Motor neuron (in vitro differentiated cells): ENCODE data around the gene NCAM2. TPM values are rescaled to one million over a fixed set of nuclear protein-coding genes. Genes with fewer than 3 reads are reported as not detected.

Source experiments
- ATAC-seq, 8 experiments: fragments of 200-7000 bp; cut with Tn5 transposase; replicated peaks in 6 of 8; 2 replicates each; pipeline ENCODE4 v1.8.0; 2021; ENCODE audit warnings: mild to moderate bottlenecking in 8 of 8, moderate library complexity in 8 of 8
- H3K27ac ChIP-seq, 2 donors: fragments of 250-450 bp; sonication (Bioruptor Pico); 2 replicates each; pipeline ENCODE4 v1.9.0; 2021; ENCODE audit warnings: antibody characterized with exemption in 2 of 2, mild to moderate bottlenecking in 2 of 2, moderate library complexity in 1 of 2
- H3K4me1 ChIP-seq, 2 donors: fragments of 250-450 bp; sonication (Bioruptor Pico); replicated peaks in 1 of 2; 2 replicates each; pipeline ENCODE4 v1.6.1; 2021; ENCODE audit warnings: antibody characterized with exemption in 2 of 2, mild to moderate bottlenecking in 2 of 2, moderate library complexity in 1 of 2
- H3K4me3 ChIP-seq, 5 donors: fragments of 250-450 bp; sonication (Bioruptor Pico); 2 replicates each; pipeline ENCODE4 v1.9.0; 2021; ENCODE audit warnings: antibody characterized with exemption in 5 of 5, mild to moderate bottlenecking in 5 of 5, moderate library complexity in 4 of 5
- WGBS, 10 experiments: fragments of 450-650 bp; shearing (Covaris generic); methylation state at CpG; one replicate each; pipeline ENCODE4 v1.0.0; 2022; 5-methylcytosine and 5-hydroxymethylcytosine counted together
- in situ Hi-C, 9 experiments: fragments of 400-800 bp; cut with MboI; loops; one replicate each; pipeline ENCODE4 v1.15.0; 2021; ENCODE audit warnings: low sequenced_read_pairs in 9 of 9, low pct_unique_long_range_greater_than_20kb in 2 of 9; ENCODE audit not compliant: unreplicated experiment in 9 of 9
- total RNA-seq, 8 experiments: library from RNA; unstranded; fragments of 300-600 nt; gene quantifications; 2 replicates each; pipeline versions ENCODE4 v1.2.3 to v1.2.4, GENCODE V29; 2022

The NCAM2 gene
- total RNA-seq, 8 experiments from 2014 or later = 0.35 to 15.4 (median 8.5) TPM; not detected in 1

DNA sequence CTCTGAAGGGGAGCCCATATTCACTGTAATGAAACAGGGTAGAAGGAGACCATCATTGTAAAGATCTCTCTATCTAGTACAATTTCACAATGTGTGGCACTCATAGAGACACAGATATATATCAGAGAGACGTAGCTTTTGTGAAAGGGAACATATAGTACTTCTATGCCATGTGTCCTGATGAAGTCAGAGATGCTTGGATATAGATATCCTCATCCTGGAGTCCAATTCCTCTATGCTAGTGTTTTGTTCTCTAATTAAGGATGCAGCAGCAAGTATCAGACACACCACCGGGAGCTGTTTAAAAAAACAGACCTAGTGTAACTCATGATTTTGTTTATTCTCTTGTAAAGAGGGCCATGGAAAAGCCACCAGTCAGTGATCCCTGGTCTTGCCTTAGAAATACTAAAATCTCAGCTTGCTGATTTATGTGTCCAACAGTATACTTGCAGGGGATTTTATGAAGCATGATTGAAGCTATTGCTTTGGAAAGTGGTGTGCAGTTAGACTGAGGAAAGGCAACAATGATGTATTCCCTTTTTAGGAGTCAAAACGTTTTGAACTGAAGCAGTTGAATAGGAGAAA lies 2.5 kb downstream of the NCAM2 start:
- Histone ChIP-seq H3K4me1 (peaks cover 0 to 6% of the 10 kb centered on the region in 2 donors), H3K4me3 (peak overlapping the region in 4 of 5 donors; percentile 46 to 74 (median 58)), H3K27ac (no peak overlapping the region)
- in situ Hi-C loops = loop anchor here in 3 of 9 experiments (25.0 kb wide), 2 partner anchors 112 to 1787 kb away; no protein-coding TSS in a partner anchor
- ATAC-seq = no peak
- WGBS, 10 experiments = 0 to 83% (median 35%) methylated on average over 1 to 3 of the region's 3 CpGs; no CpG with 5 or more reads in 3 of the 10 experiments

DNA sequence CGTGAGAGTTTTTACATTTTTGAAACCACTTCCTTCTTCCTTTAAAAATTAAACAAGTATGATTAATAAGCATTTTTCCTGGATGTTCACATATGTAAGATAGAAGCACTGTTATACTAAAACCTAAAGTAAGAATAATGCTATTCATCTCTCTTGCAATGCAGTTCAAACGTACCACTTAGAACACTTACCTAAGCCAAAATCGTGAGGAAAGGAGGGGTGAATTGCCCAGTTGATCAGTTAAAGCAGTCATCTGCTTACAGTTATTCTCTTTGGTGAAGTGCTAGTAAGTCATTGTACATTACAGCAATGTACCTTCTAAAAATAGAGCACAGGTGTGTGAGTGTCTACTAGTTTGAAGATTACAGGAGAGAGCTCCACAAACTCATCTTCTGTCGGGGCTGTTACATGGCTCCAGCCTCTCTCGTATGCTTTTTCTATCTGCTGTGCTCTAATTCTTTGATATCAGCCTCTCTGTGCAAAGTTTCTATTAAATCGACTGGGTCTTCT lies 3.4 kb downstream of the NCAM2 start:
- H3K4me1 ChIP-seq = peaks cover 0 to 6% of the 10 kb centered on the region in 2 donors
- ATAC-seq = no peak
- H3K4me3 ChIP-seq = peak overlapping the region in 1 of 5 donors; percentile 63
- in situ Hi-C loops = loop anchor here in 3 of 9 experiments (25.0 kb wide), 2 partner anchors 111 to 1786 kb away; no protein-coding TSS in a partner anchor
- 24 to 87% (median 71%) methylated on average over 2 to 5 of the region's 6 CpGs for WGBS, 10 experiments
- no peak overlapping the region for H3K27ac ChIP-seq

DNA sequence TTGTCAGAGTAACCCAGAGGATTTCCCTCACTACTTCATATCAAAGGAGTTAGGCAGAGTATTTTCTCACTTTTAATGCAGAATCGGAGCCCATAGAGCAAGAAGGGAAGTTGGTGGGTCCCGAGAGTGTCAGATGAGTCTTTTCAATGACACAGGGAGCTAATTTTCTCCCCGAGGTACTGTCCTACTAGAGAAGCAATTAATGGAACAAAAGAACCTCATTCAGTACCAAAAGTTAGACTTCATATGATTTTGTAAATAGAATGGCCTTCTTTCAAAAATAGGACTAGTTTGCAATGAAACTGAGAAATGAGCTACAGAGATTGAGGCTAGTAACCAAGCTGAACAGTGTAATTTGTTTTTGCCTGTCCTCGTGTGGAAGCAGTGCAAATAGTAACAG lies 3.9 kb downstream of the NCAM2 start:
- in situ Hi-C loops = loop anchor here in 3 of 9 experiments (25.0 kb wide), 2 partner anchors 110 to 1785 kb away; no protein-coding TSS in a partner anchor
- WGBS, 10 experiments = 0 to 83% (median 34%) methylated on average over 1 to 4 of the region's 4 CpGs; no CpG with 5 or more reads in 2 of the 10 experiments
- Histone ChIP-seq H3K27ac (no peak overlapping the region), H3K4me1 (peaks cover 0 to 6% of the 10 kb centered on the region in 2 donors), H3K4me3 (no peak overlapping the region)
- ATAC-seq = no peak

DNA sequence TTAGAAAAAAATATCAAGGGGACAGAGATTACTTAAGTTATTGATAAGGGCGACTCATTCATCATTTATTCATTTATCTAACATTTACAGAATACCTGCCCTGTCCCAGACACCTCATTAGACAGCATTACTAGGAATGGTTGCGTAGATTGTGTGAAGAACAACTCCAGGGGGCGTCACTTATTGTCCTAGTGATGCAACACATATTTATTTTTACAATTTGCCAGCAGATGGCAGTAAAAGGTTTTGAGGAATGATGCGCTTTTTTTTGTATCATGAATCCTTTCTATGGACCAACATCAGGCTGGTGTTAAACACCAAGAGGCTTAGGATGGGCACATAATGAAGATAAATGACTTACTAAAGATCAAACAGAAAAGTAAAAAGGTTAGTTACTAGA lies 5.5 kb downstream of the NCAM2 start:
- Histone ChIP-seq H3K4me3 (no peak overlapping the region), H3K27ac (no peak overlapping the region), H3K4me1 (peaks cover 0 to 6% of the 10 kb centered on the region in 2 donors)
- in situ Hi-C loops = loop anchor here in 3 of 9 experiments (25.0 kb wide), 2 partner anchors 109 to 1784 kb away; no protein-coding TSS in a partner anchor
- no peak for ATAC-seq
- WGBS, 10 experiments = 21 to 95% (median 69%) methylated on average over 1 to 4 of the region's 4 CpGs

DNA sequence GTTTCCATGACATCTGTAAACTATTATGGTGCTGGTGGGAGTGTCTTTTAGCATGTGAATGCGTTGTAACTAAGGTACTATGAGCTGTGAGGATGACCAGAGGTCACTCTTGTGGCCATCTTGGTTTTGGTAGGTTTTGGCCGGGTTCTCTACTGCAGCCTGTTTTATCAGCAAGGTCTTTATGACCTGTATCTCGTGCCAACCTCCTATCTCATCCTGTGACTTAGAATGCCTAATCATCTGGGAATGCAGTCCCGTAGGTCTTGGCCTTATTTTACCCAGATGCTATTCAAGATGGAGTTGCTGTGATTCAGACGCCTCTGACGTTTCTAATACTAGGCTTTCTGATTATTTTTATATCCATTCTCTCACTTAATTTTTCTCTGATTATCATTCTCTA lies 9.4 kb downstream of the NCAM2 start:
- peak in 1 of 8 experiments; percentile 20 for ATAC-seq
- H3K4me1 ChIP-seq = no peaks in the 10 kb centered on the region
- no peak overlapping the region for H3K4me3 ChIP-seq
- WGBS, 10 experiments = 3 to 100% (median 80%) methylated on average over 1 to 6 of the region's 6 CpGs; no CpG with 5 or more reads in 1 of the 10 experiments
- in situ Hi-C loops = loop anchor here in 3 of 9 experiments (25.0 kb wide), 2 partner anchors 105 to 1780 kb away; no protein-coding TSS in a partner anchor
- H3K27ac ChIP-seq = no peak overlapping the region

DNA sequence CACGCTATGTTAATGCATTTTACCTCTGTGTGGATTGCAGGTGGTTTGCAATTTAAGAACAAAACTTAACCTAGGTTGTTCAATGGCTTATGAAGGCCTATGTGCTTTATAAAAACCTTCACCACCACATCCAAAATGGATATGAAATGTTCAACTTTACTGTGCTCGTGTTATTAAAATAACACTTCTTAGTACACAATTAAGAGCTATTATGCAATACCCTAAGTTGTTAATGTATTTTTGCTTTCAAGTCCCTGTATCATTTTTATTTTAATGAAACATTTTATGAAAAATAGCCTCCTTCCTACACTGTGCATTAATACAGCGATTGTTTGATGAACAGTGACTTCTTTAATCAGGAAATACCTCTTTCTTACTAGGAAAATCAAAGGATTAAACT lies 12.0 kb downstream of the NCAM2 start:
- 4 to 93% (median 70%) methylated on average over 2 to 3 of the region's 3 CpGs for WGBS, 10 experiments
- ATAC-seq = no peak
- in situ Hi-C loops = loop anchor here in 3 of 9 experiments (25.0 kb wide), 2 partner anchors 102 to 1777 kb away; no protein-coding TSS in a partner anchor

DNA sequence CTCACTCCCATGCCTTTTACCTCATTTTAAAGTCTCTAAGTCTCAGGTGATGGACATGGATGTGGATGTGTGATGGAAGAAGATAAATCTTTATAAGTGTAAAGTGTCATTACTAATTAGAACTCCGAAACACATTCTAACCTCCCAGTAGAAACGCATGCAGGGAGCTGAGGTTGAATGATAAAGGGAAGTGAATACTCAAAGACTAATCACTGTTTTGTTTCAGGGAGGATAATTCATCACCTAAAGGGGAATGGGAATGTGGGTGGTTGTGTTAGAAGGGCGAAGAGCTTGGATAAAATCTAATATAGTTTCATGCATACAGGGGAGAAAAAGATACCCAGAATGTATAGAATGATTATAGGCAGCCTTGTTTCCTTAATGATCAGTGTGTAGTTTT lies 12.5 kb downstream of the NCAM2 start:
- no peak for ATAC-seq
- in situ Hi-C loops = loop anchor here in 3 of 9 experiments (25.0 kb wide), 2 partner anchors 102 to 1777 kb away; no protein-coding TSS in a partner anchor

More for the DNA sequence above, 12.0 kb downstream of the NCAM2 start:
- no peak overlapping the region for H3K4me3 ChIP-seq
- H3K4me1 ChIP-seq = no peaks in the 10 kb centered on the region
- H3K27ac ChIP-seq = no peak overlapping the region

DNA sequence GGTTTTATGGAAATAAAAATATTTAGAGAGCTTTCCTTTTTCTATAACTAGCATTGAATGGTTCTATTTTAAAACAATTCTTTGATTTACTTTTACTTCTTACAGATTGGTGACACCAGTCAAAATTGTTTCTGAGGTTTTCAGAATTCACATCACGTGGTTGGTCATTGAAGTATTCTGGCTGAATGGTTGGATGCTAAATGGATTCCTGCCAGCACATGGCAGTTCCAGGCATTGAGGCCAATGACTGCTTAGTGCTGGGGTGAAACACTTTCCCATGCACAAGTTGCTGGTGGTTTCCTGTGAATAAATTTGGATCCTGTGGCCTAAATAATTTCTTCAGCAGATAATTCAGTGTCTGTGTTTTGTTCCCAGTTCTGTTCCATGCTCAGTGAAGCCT lies 20.6 kb downstream of the NCAM2 start:
- in situ Hi-C loops = loop anchor here in 3 of 9 experiments (25.0 kb wide), 2 partner anchors 93 to 1768 kb away; no protein-coding TSS in a partner anchor
- peak in 2 of 8 experiments; percentile 48 to 50 for ATAC-seq

More for the DNA sequence above, 12.5 kb downstream of the NCAM2 start:
- Histone ChIP-seq H3K4me3 (no peak overlapping the region), H3K27ac (no peak overlapping the region), H3K4me1 (no peaks in the 10 kb centered on the region)
- 35 to 89% (median 55%) methylated on average over 1 to 3 of the region's 3 CpGs; no CpG with 5 or more reads in 1 of the 10 experiments for WGBS, 10 experiments

DNA sequence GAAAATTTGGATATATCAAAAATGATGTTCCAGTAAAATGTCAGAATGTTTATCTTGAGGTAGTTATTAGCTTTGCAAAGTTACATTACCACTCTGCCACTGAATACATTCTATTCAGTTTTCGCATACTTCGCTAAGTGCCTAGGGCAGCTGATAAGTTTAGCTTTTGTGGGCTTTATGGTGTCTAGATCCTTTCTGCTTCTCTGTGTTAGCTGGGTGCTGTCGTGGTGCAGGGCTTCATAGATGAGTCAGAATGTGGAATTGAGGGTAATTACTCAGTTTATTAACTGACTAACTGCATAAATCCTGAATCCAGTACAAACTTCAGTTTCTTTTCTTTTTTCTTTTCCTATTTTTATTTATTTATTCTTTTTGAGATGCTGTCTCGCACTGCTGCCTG lies 21.5 kb downstream of the NCAM2 start:
- Histone ChIP-seq H3K4me1 (no peaks in the 10 kb centered on the region), H3K27ac (no peak overlapping the region), H3K4me3 (no peak overlapping the region)
- ATAC-seq = peak in 1 of 8 experiments; percentile 38
- 51 to 100% (median 86%) methylated on average over 2 to 4 of the region's 4 CpGs; no CpG with 5 or more reads in 2 of the 10 experiments for WGBS, 10 experiments
- in situ Hi-C loops = loop anchor here in 3 of 9 experiments (25.0 kb wide), 2 partner anchors 93 to 1768 kb away; no protein-coding TSS in a partner anchor

More for the DNA sequence above, 20.6 kb downstream of the NCAM2 start:
- H3K4me3 ChIP-seq = no peak overlapping the region
- H3K4me1 ChIP-seq = no peaks in the 10 kb centered on the region
- no peak overlapping the region for H3K27ac ChIP-seq
- WGBS, 10 experiments = 0 to 100% (median 53%) methylated on average over 1 of the region's 1 CpG; no CpG with 5 or more reads in 2 of the 10 experiments

DNA sequence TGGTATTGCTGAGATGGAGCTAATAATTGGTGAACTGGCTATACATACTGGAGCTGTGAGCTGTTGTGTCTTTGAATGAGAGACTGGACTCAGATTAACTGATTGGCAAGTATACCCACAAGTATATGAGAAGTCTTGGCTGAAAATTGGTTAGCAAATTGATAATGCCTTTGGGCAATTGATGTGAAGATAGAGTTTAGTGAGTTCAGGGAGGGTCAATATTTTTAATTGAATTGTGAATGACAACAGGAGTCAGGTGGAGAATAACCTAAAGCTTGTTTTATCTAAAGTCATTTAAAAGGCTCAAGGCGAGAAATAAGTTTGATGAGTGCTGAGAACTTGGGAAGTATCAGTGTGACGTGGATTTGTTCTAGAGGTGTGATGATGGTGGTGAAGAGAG lies 27.5 kb downstream of the NCAM2 start:
- no peak overlapping the region for H3K27ac ChIP-seq
- in situ Hi-C loops = no loop called here
- no peak for ATAC-seq

DNA sequence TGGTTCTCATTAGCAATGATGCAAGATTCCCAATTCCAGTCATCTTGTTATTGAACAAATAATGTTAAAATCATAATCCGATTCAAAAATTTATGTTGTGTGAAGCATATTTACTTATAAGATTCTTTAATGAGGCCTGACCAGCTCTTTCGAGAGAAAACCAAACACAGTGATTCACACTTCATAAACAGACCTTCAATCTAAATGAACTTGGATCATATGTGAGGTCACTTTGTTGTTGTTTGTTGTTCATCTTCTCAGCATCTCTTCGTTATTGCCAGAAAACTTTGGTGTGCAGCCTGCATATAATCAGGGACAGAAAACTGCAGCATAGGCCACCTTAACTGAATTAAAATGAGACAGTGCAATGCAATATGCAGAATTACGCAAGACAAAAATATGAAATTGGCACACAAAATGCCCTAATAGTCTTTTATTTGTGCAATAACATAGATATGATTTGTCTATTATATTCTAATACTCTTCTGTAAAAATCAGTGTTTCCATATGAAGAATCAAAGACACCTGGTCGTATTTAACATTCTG lies 30.1 kb downstream of the NCAM2 start:
- ATAC-seq = no peak
- Histone ChIP-seq H3K4me3 (no peak overlapping the region), H3K4me1 (no peaks in the 10 kb centered on the region), H3K27ac (no peak overlapping the region)
- in situ Hi-C loops = no loop called here
- 3 to 95% (median 78%) methylated on average over 2 to 5 of the region's 5 CpGs for WGBS, 10 experiments

More for the DNA sequence above, 27.5 kb downstream of the NCAM2 start:
- H3K4me3 ChIP-seq = no peak overlapping the region
- H3K4me1 ChIP-seq = no peaks in the 10 kb centered on the region
- WGBS, 10 experiments = 17 to 94% (median 80%) methylated on average over 1 to 2 of the region's 2 CpGs; no CpG with 5 or more reads in 3 of the 10 experiments

DNA sequence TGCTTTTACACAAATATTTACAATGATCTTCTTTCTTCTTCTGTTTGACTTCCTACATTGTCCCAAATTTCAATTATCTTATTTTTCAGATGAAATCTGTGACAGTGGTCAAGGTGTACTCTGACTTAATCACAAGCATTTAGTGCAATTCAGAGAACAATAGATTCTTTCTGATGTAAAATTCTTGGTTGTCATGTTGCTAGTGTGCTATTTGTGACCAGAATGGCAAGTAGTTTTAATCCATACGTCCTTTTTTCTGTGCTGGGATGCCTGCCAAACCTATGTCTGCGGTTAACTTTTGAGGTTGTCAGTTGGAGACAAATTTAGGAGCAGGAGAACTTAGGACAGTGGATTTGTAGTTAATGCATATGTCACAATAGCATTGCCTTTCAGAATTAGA lies 31.0 kb downstream of the NCAM2 start:
- H3K4me1 ChIP-seq = no peaks in the 10 kb centered on the region
- in situ Hi-C loops = no loop called here
- H3K27ac ChIP-seq = no peak overlapping the region
- no peak overlapping the region for H3K4me3 ChIP-seq
- peak in 4 of 8 experiments; percentile 27 to 83 (median 48) for ATAC-seq
- WGBS, 10 experiments = 5 to 63% (median 25%) methylated on average over 1 to 2 of the region's 2 CpGs; no CpG with 5 or more reads in 2 of the 10 experiments

DNA sequence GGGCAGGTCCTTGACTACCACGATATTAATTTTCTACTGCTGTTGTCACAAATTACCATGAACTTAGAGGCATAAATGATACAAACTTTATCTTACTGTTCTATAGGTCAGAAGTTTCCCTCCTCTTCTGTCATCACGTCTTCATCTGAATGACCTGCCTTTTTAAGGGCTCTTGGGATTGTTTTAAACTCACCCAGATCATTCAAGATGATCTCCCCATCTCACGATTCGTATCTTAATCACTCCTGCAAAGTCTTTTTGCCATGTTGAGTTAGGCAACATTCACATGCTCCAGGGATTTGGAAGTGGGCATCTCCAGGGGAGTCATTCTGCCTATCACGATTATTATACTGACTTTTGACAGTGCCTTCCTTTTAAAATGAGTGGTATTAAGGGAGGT lies 32.1 kb downstream of the NCAM2 start:
- WGBS, 10 experiments = 24 to 100% (median 64%) methylated on average over 1 to 4 of the region's 5 CpGs; no CpG with 5 or more reads in 1 of the 10 experiments
- in situ Hi-C loops = no loop called here

More for the DNA sequence above, 32.1 kb downstream of the NCAM2 start:
- no peak overlapping the region for H3K4me3 ChIP-seq
- H3K27ac ChIP-seq = no peak overlapping the region
- H3K4me1 ChIP-seq = no peaks in the 10 kb centered on the region
- ATAC-seq = no peak
